T-helper 2 cell treated with Interferon-gamma antibody and Interleukin-4, amounts not matched to agents 5 μg/mL and 100 μg/mL, for 36 hours (primary cell): ENCODE results near the gene DDN.

Experiments used
- DNase-seq: peaks from one replicate; pipeline ENCODE4 v3.0.0; 2021; ENCODE audit warnings: low spot score
- H3K27ac Mint-ChIP-seq: one replicate; pipeline ENCODE4 v1.8.0; 2021; ENCODE audit warnings: mild to moderate bottlenecking, mixed read lengths
- H3K27me3 Mint-ChIP-seq: one replicate; pipeline ENCODE4 v1.8.0; 2021; ENCODE audit warnings: low read depth, mixed read lengths
- H3K36me3 Mint-ChIP-seq: one replicate; pipeline ENCODE4 v1.8.0; 2021; ENCODE audit warnings: low read depth, mixed read lengths
- H3K4me1 Mint-ChIP-seq: one replicate; pipeline ENCODE4 v1.8.0; 2021; ENCODE audit warnings: low read depth, mixed read lengths
- H3K4me3 Mint-ChIP-seq: one replicate; pipeline ENCODE4 v1.8.0; 2022; ENCODE audit warnings: mild to moderate bottlenecking, moderate library complexity, mixed read lengths
- H3K9me3 Mint-ChIP-seq: one replicate; pipeline ENCODE4 v1.8.0; 2021; ENCODE audit warnings: mixed read lengths

Gene DDN

DNA sequence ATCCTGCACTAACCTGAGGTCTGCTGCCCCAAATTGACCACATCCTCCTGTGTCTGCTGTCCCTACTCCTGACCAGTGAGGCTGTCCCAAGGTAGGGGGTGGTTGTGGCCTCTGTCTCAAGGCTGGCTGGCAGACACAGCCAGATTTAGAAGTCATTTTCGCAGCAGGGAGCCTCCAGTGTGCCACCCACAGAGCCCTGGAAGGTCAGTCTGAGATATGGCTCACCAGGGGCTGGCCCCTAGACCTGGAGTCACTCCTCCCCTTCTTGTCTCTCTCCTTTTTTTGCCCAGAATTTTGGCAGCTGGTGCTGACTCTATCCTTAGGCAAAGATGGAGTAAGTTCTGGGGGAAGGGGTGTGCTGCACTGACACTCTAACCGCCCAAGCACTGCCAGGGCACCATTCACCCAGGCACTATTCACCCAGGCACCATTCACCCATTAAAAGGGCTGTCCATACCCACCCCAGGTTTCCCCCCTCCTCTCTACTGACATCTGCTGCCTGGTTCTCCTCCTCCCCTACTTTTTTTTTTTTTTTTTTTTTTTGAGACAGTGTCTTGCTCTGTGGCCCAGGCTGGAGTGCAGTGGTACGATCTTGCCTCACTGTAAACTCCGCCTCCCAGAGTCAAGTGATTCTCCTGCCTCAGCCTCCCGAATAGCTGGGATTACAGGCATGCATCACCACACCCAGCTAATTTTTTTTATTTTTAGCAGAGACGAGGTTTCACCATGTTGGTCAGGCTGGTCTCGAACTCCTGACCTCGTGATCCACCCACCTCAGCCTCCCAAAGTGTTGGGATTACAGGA is 7.7 kb downstream of the DDN start:
- no peak for DNase-seq
- Mint-ChIP-seq H3K27ac (no peak overlapping the region), H3K4me1 (peaks cover 10% of the 10 kb centered on the region), H3K9me3 (no peaks in the 10 kb centered on the region), H3K36me3 (no peaks in the 10 kb centered on the region), H3K4me3 (no peak overlapping the region), H3K27me3 (peaks cover 71% of the 10 kb centered on the region)

GRCh38 chr12:48990552-48990951 is 8.6 kb downstream of the DDN start:
- Mint-ChIP-seq H3K4me1 (peaks cover 9% of the 10 kb centered on the region), H3K4me3 (no peak overlapping the region), H3K9me3 (no peaks in the 10 kb centered on the region), H3K27ac (no peak overlapping the region), H3K27me3 (peaks cover 71% of the 10 kb centered on the region), H3K36me3 (no peaks in the 10 kb centered on the region)
- DNase-seq, result no peak

DNA sequence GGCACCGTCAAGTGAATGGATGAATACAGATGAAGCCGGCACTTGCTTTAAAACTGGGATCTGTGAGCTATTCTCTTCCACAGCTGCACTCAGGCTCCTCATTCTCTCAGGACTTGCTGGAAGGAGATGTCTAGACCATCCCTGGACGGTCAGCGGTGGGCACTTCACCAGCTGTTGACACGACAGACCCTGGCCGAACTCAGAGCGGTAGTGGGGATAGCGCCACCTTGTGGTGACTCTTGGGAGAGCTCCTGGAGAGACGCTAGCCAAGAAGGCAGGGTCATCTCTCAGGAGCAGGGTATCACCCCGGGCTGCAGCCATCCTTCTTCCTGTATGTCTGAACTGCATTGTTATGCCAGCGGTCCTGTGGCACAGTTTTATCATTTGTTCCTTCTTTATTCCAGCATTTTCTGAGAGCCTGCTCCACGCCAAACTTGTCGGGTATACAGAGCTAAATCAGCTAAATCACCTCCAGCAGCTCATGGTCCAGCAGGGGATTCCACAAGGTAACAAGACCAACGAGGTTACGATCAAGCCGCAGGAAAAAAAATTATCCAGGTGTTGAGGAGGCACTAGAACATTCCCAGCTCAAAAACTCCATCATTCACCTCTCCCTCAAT is 11.0 kb downstream of the DDN start:
- Mint-ChIP-seq H3K4me1 (peaks cover 4% of the 10 kb centered on the region), H3K36me3 (no peaks in the 10 kb centered on the region), H3K4me3 (no peak overlapping the region), H3K27ac (no peak overlapping the region), H3K27me3 (peaks cover 70% of the 10 kb centered on the region), H3K9me3 (no peaks in the 10 kb centered on the region)
- peak; percentile 68 for DNase-seq

DNA sequence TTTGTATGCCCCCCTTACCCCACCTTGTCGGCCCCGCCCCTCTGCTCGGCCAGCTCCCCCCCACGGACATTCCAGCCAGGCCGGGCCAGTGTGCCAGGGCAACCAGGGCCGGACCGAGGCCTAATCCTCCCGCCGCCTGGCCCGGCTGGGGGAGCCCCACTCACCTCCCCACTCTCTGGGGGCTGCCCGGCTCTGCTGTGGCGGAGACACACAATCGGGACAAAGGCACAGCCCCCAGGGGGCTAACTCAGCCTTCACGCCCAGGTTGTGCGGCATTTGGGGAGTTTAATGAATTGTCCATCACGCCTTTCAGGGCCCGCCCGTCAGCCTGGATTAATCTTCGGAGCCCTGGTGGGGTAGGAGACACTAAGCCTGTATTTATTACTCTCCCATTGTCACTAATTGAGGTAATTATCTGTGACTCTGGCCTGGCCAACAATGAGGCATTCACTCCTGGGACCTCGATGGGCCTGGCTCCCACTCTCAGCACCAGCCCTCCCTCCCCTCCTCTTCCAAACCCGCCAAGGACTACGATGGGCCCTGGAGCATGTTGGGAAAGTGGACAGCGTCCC is 12.4 kb downstream of the DDN start:
- no peaks in the 10 kb centered on the region for H3K9me3 Mint-ChIP-seq
- H3K27me3 Mint-ChIP-seq, result peaks cover 77% of the 10 kb centered on the region
- no peak for DNase-seq
- H3K36me3 Mint-ChIP-seq, result no peaks in the 10 kb centered on the region
- peaks cover 11% of the 10 kb centered on the region for H3K4me1 Mint-ChIP-seq
- H3K4me3 Mint-ChIP-seq, result no peak overlapping the region
- no peak overlapping the region for H3K27ac Mint-ChIP-seq

- peaks cover 82% of the 10 kb centered on the region for H3K27me3 Mint-ChIP-seq
- H3K4me3 Mint-ChIP-seq, result no peak overlapping the region
- H3K9me3 Mint-ChIP-seq, result no peaks in the 10 kb centered on the region
- H3K36me3 Mint-ChIP-seq, result no peaks in the 10 kb centered on the region
- DNase-seq, result no peak
- H3K27ac Mint-ChIP-seq, result no peak overlapping the region
- peaks cover 19% of the 10 kb centered on the region for H3K4me1 Mint-ChIP-seq
These were observed 13.3 kb downstream of the DDN start for GRCh38 chr12:48985901-48986300.

DNA sequence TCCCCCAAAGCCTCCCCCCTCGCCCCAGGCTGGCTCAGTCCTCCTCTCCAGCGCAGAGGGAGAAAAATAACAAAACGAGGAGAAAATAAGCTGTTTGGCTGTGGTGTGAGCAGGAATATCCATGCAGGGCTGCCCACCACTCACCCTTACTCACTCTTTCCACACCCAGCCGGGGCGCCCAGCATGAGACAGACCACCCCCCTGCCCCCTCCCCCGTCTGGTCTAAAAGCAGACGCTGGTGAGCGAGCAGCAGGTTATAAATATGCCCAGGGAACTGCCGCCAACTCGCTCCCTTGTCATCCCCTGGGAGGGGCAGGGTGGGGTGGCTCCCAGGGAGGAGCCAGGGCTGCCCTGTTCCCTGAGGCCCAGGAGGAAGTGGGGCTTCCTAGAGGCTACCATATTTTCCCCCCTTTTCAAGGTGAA is 13.7 kb downstream of the DDN start:
- Mint-ChIP-seq H3K9me3 (no peaks in the 10 kb centered on the region), H3K27me3 (peaks cover 82% of the 10 kb centered on the region), H3K4me1 (peaks cover 23% of the 10 kb centered on the region)

DNA sequence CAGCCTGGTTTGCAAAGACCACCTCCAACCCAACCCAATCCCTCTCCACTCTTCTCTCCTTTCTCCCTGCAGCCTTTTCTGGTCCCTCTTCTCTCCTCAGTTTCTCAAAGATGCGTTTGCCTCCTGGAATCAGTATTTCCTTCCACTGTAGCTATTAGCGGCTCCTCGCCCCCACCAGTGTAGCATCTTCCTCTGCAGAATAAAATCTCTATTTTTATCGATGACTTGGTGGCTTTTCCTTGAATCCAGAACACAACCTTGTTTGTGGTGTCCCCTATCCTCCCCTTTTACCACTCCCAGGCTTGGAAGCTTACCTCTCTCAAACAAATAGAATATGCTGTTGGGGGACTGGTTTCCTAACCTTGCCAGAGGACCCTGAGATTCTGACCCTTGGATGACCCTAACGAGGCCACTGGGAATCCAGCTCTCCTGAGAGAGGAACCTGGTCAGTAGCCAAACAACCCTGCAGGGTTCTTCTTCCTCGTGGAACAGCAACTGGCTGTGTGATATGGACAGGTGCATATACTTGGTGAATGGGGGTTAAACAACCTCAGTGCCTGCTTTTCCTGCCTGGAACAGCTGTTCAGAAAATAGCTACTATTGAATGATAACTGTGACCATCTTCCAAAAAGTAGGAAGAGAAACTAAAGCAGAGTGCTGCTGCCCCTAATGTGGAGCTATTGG is 16.6 kb downstream of the DDN start:
- H3K36me3 Mint-ChIP-seq, result no peaks in the 10 kb centered on the region
- H3K4me1 Mint-ChIP-seq, result peaks cover 38% of the 10 kb centered on the region
- H3K9me3 Mint-ChIP-seq, result no peaks in the 10 kb centered on the region
- peak overlapping the region; percentile 79 for H3K4me3 Mint-ChIP-seq
- peaks cover 87% of the 10 kb centered on the region for H3K27me3 Mint-ChIP-seq
- H3K27ac Mint-ChIP-seq, result peak overlapping the region; percentile 33
- no peak for DNase-seq

More for the DNA sequence above, 13.7 kb downstream of the DDN start:
- Mint-ChIP-seq H3K36me3 (no peaks in the 10 kb centered on the region), H3K4me3 (no peak overlapping the region), H3K27ac (no peak overlapping the region)
- no peak for DNase-seq

DNA sequence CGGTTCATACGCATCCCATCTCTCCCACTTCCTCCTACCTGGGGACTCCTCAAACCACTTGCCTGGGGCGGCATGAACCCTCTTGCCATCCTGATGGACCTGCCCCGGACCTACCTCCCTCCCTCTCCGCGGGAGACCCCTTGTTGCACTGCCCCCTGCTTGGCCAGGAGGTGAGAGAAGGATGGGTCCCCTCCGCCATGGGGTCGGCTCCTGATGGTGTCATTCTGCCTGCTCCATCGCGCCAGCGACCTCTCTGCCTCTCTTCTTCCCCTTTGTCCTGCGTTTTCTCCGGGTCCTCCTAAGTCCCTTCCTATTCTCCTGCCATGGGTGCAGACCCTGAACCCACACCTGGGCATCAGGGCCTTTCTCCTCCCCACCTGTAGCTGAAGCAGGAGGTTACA is 17.4 kb downstream of the DDN start:
- H3K36me3 Mint-ChIP-seq, result no peaks in the 10 kb centered on the region
- H3K27me3 Mint-ChIP-seq, result peaks cover 87% of the 10 kb centered on the region
- H3K9me3 Mint-ChIP-seq, result no peaks in the 10 kb centered on the region
- peaks cover 43% of the 10 kb centered on the region for H3K4me1 Mint-ChIP-seq
- DNase-seq, result no peak
- peak overlapping the region; percentile 73 for H3K27ac Mint-ChIP-seq
- peak overlapping the region; percentile 79 for H3K4me3 Mint-ChIP-seq

DNA sequence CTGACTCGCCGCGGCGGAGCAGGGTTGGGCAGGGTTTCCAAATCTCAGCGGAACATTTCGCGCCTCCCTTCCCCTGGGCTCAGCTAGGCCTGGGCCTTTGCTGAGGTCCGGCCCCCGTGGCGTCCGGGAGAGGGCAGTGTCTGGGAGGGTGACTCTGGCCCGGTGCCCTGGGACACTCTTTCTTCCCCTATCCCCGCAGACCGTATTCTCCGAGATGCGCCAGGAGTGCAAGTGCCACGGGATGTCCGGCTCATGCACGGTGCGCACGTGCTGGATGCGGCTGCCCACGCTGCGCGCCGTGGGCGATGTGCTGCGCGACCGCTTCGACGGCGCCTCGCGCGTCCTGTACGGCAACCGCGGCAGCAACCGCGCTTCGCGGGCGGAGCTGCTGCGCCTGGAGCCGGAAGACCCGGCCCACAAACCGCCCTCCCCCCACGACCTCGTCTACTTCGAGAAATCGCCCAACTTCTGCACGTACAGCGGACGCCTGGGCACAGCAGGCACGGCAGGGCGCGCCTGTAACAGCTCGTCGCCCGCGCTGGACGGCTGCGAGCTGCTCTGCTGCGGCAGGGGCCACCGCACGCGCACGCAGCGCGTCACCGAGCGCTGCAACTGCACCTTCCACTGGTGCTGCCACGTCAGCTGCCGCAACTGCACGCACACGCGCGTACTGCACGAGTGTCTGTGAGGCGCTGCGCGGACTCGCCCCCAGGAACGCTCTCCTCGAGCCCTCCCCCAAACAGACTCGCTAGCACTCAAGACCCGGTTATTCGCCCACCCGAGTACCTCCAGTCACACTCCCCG is 18.0 kb downstream of the DDN start:
- Mint-ChIP-seq H3K27me3 (peaks cover 90% of the 10 kb centered on the region), H3K4me1 (peaks cover 43% of the 10 kb centered on the region), H3K9me3 (no peaks in the 10 kb centered on the region), H3K27ac (peak overlapping the region; percentile 73), H3K36me3 (no peaks in the 10 kb centered on the region), H3K4me3 (peak overlapping the region; percentile 79)
- DNase-seq, result peak; percentile 32

GRCh38 chr12:48980389-48980952 is 18.7 kb downstream of the DDN start:
- H3K9me3 Mint-ChIP-seq, result no peaks in the 10 kb centered on the region
- H3K36me3 Mint-ChIP-seq, result no peaks in the 10 kb centered on the region
- H3K27me3 Mint-ChIP-seq, result peaks cover 90% of the 10 kb centered on the region
- H3K4me3 Mint-ChIP-seq, result peak overlapping the region; percentile 79
- peak overlapping the region; percentile 75 for H3K27ac Mint-ChIP-seq
- DNase-seq, result no peak
- peaks cover 43% of the 10 kb centered on the region for H3K4me1 Mint-ChIP-seq

- Mint-ChIP-seq H3K4me1 (peaks cover 43% of the 10 kb centered on the region), H3K4me3 (peak overlapping the region; percentile 79), H3K9me3 (no peaks in the 10 kb centered on the region), H3K27ac (peak overlapping the region; percentile 20), H3K36me3 (no peaks in the 10 kb centered on the region), H3K27me3 (peaks cover 88% of the 10 kb centered on the region)
- no peak for DNase-seq
These were observed 19.4 kb downstream of the DDN start for GRCh38 chr12:48979602-48980388.

DNA sequence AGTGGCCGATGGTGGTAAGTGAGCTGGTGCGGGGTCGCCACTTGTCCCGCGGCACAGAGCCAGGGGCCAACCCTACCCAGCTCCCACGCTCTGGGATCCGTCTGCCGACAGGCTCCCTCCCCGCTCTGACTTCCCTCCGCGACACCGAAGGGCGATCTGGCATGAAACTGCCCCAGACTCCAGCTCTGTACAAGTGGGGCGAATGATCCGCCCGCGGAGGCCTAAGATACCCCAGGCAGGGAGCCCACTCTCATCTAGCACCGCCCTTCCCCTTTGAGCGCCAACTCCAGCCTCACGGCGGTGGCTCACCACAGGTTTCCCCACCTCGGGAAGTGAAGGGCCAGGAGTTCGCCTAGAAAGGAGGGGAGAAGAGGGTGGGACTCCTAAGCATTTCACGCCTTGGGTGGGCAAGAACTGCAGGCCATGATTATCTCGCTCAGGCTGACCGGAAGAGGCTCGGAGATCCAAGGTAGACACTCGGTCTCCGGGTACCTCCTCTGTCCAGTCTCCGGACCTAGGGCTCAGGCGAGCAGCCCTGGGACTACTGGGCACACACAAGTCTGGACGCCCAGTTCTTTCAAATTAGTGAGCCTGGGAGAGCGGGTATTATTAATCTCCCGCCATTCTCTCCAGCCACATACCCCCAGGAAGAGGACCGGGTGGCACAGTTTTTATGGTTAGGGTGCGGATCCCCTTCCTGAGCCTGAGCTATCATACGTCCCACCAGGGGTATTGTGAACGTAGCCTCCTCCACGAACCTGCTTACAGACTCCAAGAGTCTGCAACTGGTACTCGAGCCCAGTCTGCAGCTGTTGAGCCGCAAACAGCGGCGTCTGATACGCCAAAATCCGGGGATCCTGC is 20.2 kb downstream of the DDN start:
- H3K27ac Mint-ChIP-seq, result no peak overlapping the region
- H3K9me3 Mint-ChIP-seq, result no peaks in the 10 kb centered on the region
- peak overlapping the region; percentile 79 for H3K4me3 Mint-ChIP-seq
- H3K27me3 Mint-ChIP-seq, result peaks cover 90% of the 10 kb centered on the region
- H3K36me3 Mint-ChIP-seq, result no peaks in the 10 kb centered on the region
- peaks cover 43% of the 10 kb centered on the region for H3K4me1 Mint-ChIP-seq
- no peak for DNase-seq
